ENCODE results near the gene MIPEP.

Gene MIPEP

GRCh38 chr13:23858546-23858945 is 30.7 kb downstream of the MIPEP start:
- H3K4me1 Mint-ChIP-seq = peaks cover 29% of the 10 kb centered on the region
- DNase-seq = no peak
- H3K27ac Mint-ChIP-seq = no peak overlapping the region
- peaks cover 47% of the 10 kb centered on the region for H3K36me3 Mint-ChIP-seq (ENCODE audit: low read depth)
- no peak overlapping the region for H3K4me3 Mint-ChIP-seq
- H3K27me3 Mint-ChIP-seq (ENCODE audit: low read depth, poor library complexity) = no peaks in the 10 kb centered on the region
- TF ChIP-seq, protein P1, sequence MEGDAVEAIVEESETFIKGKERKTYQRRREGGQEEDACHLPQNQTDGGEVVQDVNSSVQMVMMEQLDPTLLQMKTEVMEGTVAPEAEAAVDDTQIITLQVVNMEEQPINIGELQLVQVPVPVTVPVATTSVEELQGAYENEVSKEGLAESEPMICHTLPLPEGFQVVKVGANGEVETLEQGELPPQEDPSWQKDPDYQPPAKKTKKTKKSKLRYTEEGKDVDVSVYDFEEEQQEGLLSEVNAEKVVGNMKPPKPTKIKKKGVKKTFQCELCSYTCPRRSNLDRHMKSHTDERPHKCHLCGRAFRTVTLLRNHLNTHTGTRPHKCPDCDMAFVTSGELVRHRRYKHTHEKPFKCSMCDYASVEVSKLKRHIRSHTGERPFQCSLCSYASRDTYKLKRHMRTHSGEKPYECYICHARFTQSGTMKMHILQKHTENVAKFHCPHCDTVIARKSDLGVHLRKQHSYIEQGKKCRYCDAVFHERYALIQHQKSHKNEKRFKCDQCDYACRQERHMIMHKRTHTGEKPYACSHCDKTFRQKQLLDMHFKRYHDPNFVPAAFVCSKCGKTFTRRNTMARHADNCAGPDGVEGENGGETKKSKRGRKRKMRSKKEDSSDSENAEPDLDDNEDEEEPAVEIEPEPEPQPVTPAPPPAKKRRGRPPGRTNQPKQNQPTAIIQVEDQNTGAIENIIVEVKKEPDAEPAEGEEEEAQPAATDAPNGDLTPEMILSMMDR (IDR thresholded peaks at IDR 0.05) = no peak
- no peaks in the 10 kb centered on the region for H3K9me3 Mint-ChIP-seq

- no peak overlapping the region for H3K4me3 Mint-ChIP-seq
- no peaks in the 10 kb centered on the region for H3K27me3 Mint-ChIP-seq (ENCODE audit: low read depth, poor library complexity)
- H3K27ac Mint-ChIP-seq = no peak overlapping the region
- DNase-seq = no peak
- peaks cover 47% of the 10 kb centered on the region for H3K36me3 Mint-ChIP-seq (ENCODE audit: low read depth)
- TF ChIP-seq, protein P1 (IDR thresholded peaks at IDR 0.05) = no peak
- peaks cover 25% of the 10 kb centered on the region for H3K4me1 Mint-ChIP-seq
- H3K9me3 Mint-ChIP-seq = no peaks in the 10 kb centered on the region
These were observed 33.0 kb downstream of the MIPEP start for GRCh38 chr13:23856008-23856750.

DNA sequence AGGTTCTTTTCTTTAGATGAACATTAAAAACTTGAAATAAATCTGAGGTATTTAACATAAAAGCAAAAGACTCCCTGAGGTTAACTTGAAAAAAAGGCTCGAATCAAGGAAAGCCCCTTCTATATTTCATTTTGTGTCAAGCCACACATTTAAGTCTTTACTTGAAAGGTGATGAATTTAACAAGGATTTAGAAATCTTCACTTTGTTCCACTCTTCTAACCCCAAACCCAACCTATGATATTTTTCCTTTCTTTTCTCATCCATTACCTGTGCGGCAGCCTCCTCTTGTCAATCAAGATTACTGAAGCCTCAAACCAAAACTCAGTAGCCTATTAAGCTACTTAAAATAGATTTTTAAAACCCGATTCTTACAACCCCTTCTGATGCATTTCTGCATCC is 33.8 kb downstream of the MIPEP start:
- H3K27ac Mint-ChIP-seq = no peak overlapping the region

GRCh38 chr13:23852351-23852750 is 36.8 kb downstream of the MIPEP start:
- peaks cover 33% of the 10 kb centered on the region for H3K4me1 Mint-ChIP-seq
- TF ChIP-seq, protein P1 (IDR thresholded peaks at IDR 0.05) = no peak
- H3K27me3 Mint-ChIP-seq (ENCODE audit: low read depth, poor library complexity) = no peaks in the 10 kb centered on the region

More for the DNA sequence above, 33.8 kb downstream of the MIPEP start:
- Mint-ChIP-seq H3K27me3 (ENCODE audit: low read depth, poor library complexity) (no peaks in the 10 kb centered on the region), H3K9me3 (no peaks in the 10 kb centered on the region), H3K36me3 (ENCODE audit: low read depth) (peaks cover 42% of the 10 kb centered on the region), H3K4me3 (no peak overlapping the region), H3K4me1 (peaks cover 19% of the 10 kb centered on the region)
- TF ChIP-seq, protein P1 (IDR thresholded peaks at IDR 0.05) = no peak
- DNase-seq = no peak

GRCh38 chr13:23851106-23851505 is 38.1 kb downstream of the MIPEP start:
- no peak overlapping the region for H3K27ac Mint-ChIP-seq
- H3K9me3 Mint-ChIP-seq = no peaks in the 10 kb centered on the region
- H3K36me3 Mint-ChIP-seq (ENCODE audit: low read depth) = peaks cover 20% of the 10 kb centered on the region
- H3K4me3 Mint-ChIP-seq = no peak overlapping the region
- H3K27me3 Mint-ChIP-seq (ENCODE audit: low read depth, poor library complexity) = no peaks in the 10 kb centered on the region
- TF ChIP-seq, protein P1 (IDR thresholded peaks at IDR 0.05) = no peak
- no peak for DNase-seq
- H3K4me1 Mint-ChIP-seq = peaks cover 33% of the 10 kb centered on the region

More at GRCh38 chr13:23852351-23852750, 36.8 kb downstream of the MIPEP start:
- H3K4me3 Mint-ChIP-seq = no peak overlapping the region
- peaks cover 26% of the 10 kb centered on the region for H3K36me3 Mint-ChIP-seq (ENCODE audit: low read depth)
- H3K9me3 Mint-ChIP-seq = no peaks in the 10 kb centered on the region
- H3K27ac Mint-ChIP-seq = no peak overlapping the region
- no peak for DNase-seq

DNA sequence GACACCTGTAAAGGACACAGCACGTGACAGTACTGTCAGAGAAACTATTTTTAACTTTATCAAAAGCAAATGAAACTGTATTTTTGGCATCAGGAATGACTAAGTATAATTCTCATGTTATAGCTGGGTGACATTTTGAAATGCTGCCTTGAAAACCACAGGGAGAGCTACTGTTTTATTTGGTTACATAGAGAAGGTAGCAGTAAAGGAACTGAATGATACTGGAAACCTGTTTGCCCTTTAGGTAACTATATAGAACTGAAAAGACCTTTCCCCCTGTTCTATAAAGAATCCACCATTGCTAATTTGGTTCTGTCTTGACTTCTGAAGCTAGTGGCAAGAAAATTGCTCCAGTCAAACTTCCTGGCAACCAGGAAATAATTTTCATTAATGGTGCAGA is 39.1 kb downstream of the MIPEP start:
- TF ChIP-seq, protein P1 (IDR thresholded peaks at IDR 0.05) = no peak
- H3K4me3 Mint-ChIP-seq = no peak overlapping the region
- no peak overlapping the region for H3K27ac Mint-ChIP-seq
- no peak for DNase-seq
- H3K4me1 Mint-ChIP-seq = peaks cover 24% of the 10 kb centered on the region
- no peaks in the 10 kb centered on the region for H3K9me3 Mint-ChIP-seq
- no peaks in the 10 kb centered on the region for H3K27me3 Mint-ChIP-seq (ENCODE audit: low read depth, poor library complexity)
- H3K36me3 Mint-ChIP-seq (ENCODE audit: low read depth) = peaks cover 13% of the 10 kb centered on the region

Measured in nephron progenitor cell (in vitro differentiated cells).